Activated CD4-positive, alpha-beta T cell treated with anti-CD3 and anti-CD28 coated beads, Interleukin-2, amount 10 ng/mL, durations not matched to agents 24 days and 14 days (primary cell): ENCODE data around the gene SAGE1. TPM values are rescaled to one million over a fixed set of nuclear protein-coding genes. Genes with fewer than 3 reads are reported as not detected.
"Not testable (repeated sequence)": the region's sequence is repeated elsewhere in the genome, so short reads cannot be mapped to it uniquely, and the experiment has no call there.

Experiments
- DNase-seq: peaks from one replicate; pipeline ENCODE4 v3.0.0; 2022
- H3K27ac Mint-ChIP-seq: one replicate; pipeline ENCODE4 v1.8.0; 2022; ENCODE audit warnings: mild to moderate bottlenecking, mixed read lengths
- H3K27me3 Mint-ChIP-seq: one replicate; pipeline ENCODE4 v1.8.0; 2022; ENCODE audit warnings: mixed read lengths
- H3K36me3 Mint-ChIP-seq: one replicate; pipeline ENCODE4 v1.8.0; 2022; ENCODE audit warnings: low read depth, mild to moderate bottlenecking, mixed read lengths
- H3K4me1 Mint-ChIP-seq: one replicate; pipeline ENCODE4 v1.8.0; 2021; ENCODE audit warnings: mixed read lengths
- H3K4me3 Mint-ChIP-seq: one replicate; pipeline ENCODE4 v1.8.0; 2022; ENCODE audit warnings: mild to moderate bottlenecking, moderate library complexity, mixed read lengths
- H3K9me3 Mint-ChIP-seq: one replicate; pipeline ENCODE4 v1.8.0; 2021; ENCODE audit warnings: mixed read lengths
- intact Hi-C: fragments of 100-400 bp; cut with micrococcal nuclease; formaldehyde crosslinking; loops from one replicate; pipeline ENCODE4 v1.15.1; 2023
- total RNA-seq: library from RNA; stranded (reverse); gene quantifications from 2 replicates; pipeline ENCODE4 v1.2.3, GENCODE V29; 2022

The SAGE1 gene, protein sequence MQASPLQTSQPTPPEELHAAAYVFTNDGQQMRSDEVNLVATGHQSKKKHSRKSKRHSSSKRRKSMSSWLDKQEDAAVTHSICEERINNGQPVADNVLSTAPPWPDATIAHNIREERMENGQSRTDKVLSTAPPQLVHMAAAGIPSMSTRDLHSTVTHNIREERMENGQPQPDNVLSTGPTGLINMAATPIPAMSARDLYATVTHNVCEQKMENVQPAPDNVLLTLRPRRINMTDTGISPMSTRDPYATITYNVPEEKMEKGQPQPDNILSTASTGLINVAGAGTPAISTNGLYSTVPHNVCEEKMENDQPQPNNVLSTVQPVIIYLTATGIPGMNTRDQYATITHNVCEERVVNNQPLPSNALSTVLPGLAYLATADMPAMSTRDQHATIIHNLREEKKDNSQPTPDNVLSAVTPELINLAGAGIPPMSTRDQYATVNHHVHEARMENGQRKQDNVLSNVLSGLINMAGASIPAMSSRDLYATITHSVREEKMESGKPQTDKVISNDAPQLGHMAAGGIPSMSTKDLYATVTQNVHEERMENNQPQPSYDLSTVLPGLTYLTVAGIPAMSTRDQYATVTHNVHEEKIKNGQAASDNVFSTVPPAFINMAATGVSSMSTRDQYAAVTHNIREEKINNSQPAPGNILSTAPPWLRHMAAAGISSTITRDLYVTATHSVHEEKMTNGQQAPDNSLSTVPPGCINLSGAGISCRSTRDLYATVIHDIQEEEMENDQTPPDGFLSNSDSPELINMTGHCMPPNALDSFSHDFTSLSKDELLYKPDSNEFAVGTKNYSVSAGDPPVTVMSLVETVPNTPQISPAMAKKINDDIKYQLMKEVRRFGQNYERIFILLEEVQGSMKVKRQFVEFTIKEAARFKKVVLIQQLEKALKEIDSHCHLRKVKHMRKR
- not detected in 2 replicates for total RNA-seq

DNA sequence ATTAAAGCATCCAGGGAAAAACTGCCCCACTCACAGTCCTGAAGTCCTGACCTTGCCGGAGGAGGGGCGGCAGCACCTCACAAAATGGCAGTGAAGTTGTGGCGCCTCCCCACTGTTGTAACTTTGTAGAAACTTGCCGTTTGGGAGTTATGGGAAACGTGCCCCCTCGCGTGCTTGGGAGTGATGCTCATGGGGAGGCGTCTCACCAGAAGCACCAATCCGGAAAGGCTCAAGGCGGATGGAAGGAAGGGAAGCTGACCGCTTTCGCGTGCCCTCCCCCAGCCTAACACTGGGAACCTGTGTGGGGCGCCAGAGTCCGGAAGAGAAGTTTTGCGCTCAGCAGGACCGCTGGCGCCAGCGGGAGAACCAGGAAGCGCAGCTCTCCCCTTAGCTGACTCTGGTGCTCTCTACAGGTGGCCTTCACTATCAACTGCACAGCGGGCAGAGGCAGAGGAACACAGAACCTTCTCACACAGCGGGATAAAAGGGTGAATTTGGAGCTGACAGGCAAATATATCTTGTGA, at the start of gene SAGE1, which contains the start of gene CT45A10:
TSS of gene SAGE1 (plus strand) at position 423 of the 524 bp plus-strand sequence. CDS start 2,527 bp downstream, outside the sequence.
TSS of gene CT45A10 (minus strand) at position 151 of the 524 bp plus-strand sequence. CDS start 8,100 bp downstream, outside the sequence.
- H3K9me3 Mint-ChIP-seq = no peaks in the 10 kb centered on the region
- peak; percentile 14 for DNase-seq
- no peaks in the 10 kb centered on the region for H3K36me3 Mint-ChIP-seq
- no peaks in the 10 kb centered on the region for H3K4me1 Mint-ChIP-seq
- intact Hi-C loops = no loop called here
- H3K27ac Mint-ChIP-seq = no peak within 1 kb of the TSS
- no peak within 1 kb of the TSS for H3K4me3 Mint-ChIP-seq
- H3K27me3 Mint-ChIP-seq = no peaks in the 10 kb centered on the region

DNA sequence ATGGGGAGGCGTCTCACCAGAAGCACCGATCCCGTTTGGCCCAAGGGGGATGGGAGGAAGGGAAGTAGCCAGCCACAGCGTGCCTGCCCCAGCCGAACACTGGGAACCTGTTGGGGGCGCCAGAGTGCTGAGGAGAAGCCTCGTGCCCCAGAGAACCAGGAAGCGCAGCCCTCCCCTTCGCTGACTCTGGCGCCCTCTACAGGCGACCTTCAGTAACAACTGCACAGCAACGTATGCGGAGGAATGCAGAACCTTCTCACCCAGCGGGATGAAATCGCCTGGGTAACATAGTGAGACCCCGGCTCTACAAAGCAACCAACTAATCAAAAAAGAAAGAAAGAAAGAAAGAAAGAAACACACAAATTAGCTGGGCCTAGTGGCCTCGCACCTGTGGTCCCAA, 39.1 kb upstream of the SAGE1 start, which contains the start of gene CT45A8:
TSS of gene CT45A8 (minus strand) at position 101 of the 400 bp plus-strand sequence. CDS start 3,755 bp downstream, outside the sequence.
- H3K36me3 Mint-ChIP-seq, DNase-seq, H3K4me1 Mint-ChIP-seq, intact Hi-C loops, H3K4me3 Mint-ChIP-seq, H3K27me3 Mint-ChIP-seq, H3K9me3 Mint-ChIP-seq, H3K27ac Mint-ChIP-seq: not testable (repeated sequence)

DNA sequence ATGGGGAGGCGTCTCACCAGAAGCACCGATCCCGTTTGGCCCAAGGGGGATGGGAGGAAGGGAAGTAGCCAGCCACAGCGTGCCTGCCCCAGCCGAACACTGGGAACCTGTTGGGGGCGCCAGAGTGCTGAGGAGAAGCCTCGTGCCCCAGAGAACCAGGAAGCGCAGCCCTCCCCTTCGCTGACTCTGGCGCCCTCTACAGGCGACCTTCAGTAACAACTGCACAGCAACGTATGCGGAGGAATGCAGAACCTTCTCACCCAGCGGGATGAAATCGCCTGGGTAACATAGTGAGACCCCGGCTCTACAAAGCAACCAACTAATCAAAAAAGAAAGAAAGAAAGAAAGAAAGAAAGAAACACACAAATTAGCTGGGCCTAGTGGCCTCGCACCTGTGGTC, 21.8 kb upstream of the SAGE1 start, which contains the start of gene CT45A9:
TSS of gene CT45A9 (minus strand) at position 101 of the 400 bp plus-strand sequence. CDS start 3,751 bp downstream, outside the sequence.
- H3K36me3 Mint-ChIP-seq, H3K9me3 Mint-ChIP-seq, H3K27me3 Mint-ChIP-seq, H3K27ac Mint-ChIP-seq, DNase-seq, intact Hi-C loops, H3K4me3 Mint-ChIP-seq, H3K4me1 Mint-ChIP-seq: not testable (repeated sequence)

DNA sequence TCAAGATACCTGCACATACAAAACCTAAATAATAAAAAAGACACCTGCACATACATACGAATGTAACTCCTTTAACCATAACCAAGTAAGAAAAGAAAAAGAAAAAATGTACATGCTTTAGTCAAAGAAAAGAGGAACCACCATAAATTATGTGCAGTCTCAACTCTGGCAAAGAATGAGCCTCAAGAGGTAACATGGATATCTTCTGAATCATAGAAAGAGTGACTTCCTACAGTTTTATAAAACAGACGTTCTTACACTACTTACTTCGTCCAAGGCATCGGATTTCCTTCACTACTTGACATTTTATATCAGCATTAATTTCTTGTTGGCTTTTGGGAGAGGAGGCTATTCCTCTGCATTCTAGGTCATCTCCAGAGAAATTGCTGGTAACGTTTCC, 10.8 kb upstream of the SAGE1 start:
- intact Hi-C loops, H3K9me3 Mint-ChIP-seq, DNase-seq, H3K27me3 Mint-ChIP-seq, H3K4me1 Mint-ChIP-seq, H3K36me3 Mint-ChIP-seq, H3K4me3 Mint-ChIP-seq, H3K27ac Mint-ChIP-seq: not testable (repeated sequence)

DNA sequence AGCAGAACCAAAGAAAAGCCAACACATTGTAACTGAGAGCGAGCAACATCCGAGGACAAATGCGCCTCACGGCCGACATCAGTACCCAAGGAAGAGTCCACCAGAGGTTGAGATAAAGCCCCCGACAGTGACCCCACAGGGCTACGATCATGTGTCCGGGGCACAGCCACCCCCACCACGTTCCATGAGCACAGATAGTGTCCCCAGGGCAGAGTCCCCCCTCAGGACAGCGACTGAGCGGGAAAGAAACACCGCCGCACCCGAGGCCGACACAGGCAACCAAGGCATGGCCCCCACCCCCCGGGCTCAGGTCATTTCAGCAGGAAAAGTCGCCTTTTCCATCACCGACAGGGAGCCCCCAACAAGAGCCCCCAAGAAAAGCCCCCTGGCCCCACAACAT, 5.3 kb upstream of the SAGE1 start:
- H3K4me3 Mint-ChIP-seq, DNase-seq, H3K9me3 Mint-ChIP-seq, H3K27me3 Mint-ChIP-seq, H3K27ac Mint-ChIP-seq, intact Hi-C loops, H3K36me3 Mint-ChIP-seq, H3K4me1 Mint-ChIP-seq: not testable (repeated sequence)

DNA sequence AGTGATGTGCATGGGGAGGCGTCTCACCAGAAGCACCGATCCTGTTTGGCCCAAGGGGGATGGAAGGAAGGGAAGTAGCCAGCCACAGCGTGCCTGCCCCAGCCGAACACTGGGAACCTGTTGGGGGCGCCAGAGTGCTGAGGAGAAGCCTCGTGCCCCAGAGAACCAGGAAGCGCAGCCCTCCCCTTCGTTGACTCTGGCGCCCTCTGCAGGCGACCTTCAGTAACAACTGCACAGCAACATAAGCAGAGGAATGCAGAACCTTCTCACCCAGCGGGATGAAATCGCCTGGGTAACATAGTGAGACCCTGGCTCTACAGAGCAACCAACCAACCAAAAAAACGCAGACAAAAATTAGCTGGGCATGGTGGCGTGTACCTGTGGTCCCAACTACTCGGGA, 4.5 kb upstream of the SAGE1 start:
- H3K27ac Mint-ChIP-seq, H3K9me3 Mint-ChIP-seq, H3K36me3 Mint-ChIP-seq, H3K4me3 Mint-ChIP-seq, H3K4me1 Mint-ChIP-seq, H3K27me3 Mint-ChIP-seq, intact Hi-C loops: not testable (repeated sequence)
- peak; percentile 74 for DNase-seq

DNA sequence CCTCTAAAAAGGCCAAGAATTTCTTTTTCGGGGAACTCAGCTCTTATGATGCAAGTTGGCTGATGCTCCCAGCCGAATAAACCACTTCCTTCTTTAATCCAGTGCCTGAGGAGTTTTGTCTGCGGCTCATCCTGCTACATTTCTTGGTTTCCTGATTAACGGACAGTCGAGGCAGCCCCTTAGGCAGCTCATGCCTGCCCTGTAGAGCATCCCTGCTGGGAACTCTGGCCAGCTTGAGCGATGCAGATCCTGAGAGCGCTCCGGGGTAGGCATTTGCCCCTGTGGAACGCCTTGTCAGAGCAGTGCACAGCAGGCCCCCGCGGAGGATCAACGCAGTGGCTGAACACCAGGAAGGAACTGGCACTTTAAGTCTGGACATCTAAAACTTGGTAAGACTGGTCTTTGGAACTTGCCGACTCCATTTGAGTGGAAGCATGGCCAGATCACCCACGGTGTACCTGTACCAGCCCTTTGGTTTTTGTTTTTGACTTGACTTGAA, 3.4 kb upstream of the SAGE1 start:
- Mint-ChIP-seq H3K27me3 (no peaks in the 10 kb centered on the region), H3K9me3 (no peaks in the 10 kb centered on the region), H3K4me3 (no peak overlapping the region), H3K27ac (no peak overlapping the region), H3K36me3 (no peaks in the 10 kb centered on the region), H3K4me1 (no peaks in the 10 kb centered on the region)
- intact Hi-C loops = no loop called here
- peak; percentile 24 for DNase-seq

DNA sequence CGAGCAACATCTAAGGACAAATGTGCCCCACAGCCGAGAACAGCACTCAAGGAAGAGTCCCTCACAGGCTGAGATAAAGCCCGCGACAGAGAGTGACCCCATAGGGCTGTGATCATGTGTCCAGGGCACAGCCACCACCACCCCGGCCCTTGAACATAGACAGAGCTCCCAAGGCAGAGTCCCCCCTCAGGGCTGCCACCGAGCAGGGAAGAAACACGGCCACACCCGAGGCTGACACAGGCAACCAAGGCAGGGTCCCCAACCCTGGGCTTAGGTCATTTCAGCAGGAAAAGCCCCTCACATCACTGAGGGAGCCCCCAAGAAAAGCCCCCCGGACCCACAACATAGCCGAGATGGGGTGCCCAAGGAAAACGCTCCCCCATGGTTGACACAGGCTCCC, 735 bp upstream of the SAGE1 start:
- Mint-ChIP-seq H3K4me3 (no peak overlapping the region), H3K27me3 (no peaks in the 10 kb centered on the region), H3K4me1 (no peaks in the 10 kb centered on the region), H3K36me3 (no peaks in the 10 kb centered on the region), H3K9me3 (no peaks in the 10 kb centered on the region), H3K27ac (no peak overlapping the region)
- no peak for DNase-seq
- intact Hi-C loops = no loop called here

DNA sequence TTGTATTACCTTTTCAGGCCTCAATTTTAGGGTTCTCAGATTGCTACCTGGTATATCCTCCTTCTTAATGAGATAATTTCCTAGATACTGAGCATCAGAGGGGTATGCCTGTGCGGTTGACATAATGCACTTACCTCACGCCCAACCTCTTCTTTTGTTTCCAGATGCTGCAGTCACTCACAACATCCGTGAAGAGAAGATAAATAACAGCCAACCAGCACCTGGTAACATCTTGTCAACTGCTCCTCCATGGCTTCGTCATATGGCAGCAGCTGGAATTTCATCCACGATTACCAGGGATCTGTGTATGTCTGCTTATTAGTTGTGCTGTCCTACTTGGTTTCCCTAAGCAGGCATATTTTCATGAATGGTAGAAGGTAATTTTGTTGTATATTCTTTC, 16.7 kb downstream of the SAGE1 start:
- intact Hi-C loops = no loop called here
- no peak overlapping the region for H3K27ac Mint-ChIP-seq
- no peak overlapping the region for H3K4me3 Mint-ChIP-seq

DNA sequence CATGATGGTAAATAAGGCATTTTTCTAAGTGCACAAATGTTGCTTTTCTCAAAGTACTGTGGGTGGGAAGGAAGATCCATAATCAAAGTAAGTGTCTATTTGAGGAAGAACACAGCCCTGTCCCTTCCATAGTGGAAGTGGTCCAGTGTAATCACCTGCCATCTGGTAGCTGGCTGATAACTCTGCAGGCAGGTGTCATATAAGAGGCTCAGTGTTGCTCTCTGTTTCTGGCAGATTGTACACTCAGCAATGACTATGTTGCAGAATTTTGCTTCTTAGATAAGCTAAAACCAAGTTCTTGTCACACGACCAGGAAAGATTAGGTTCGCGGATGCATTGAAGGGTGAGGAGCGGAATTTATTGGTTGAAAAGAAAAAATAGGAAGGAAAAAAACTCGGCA, 20.9 kb downstream of the SAGE1 start:
- Mint-ChIP-seq H3K4me3 (no peak overlapping the region), H3K36me3 (no peaks in the 10 kb centered on the region), H3K4me1 (no peaks in the 10 kb centered on the region), H3K9me3 (no peaks in the 10 kb centered on the region), H3K27ac (no peak overlapping the region), H3K27me3 (peaks cover 2% of the 10 kb centered on the region)
- DNase-seq = no peak
- intact Hi-C loops = no loop called here

More for the DNA sequence above, 16.7 kb downstream of the SAGE1 start:
- no peak for DNase-seq
- no peaks in the 10 kb centered on the region for H3K4me1 Mint-ChIP-seq
- H3K9me3 Mint-ChIP-seq = no peaks in the 10 kb centered on the region
- no peaks in the 10 kb centered on the region for H3K36me3 Mint-ChIP-seq
- H3K27me3 Mint-ChIP-seq = peaks cover 2% of the 10 kb centered on the region

DNA sequence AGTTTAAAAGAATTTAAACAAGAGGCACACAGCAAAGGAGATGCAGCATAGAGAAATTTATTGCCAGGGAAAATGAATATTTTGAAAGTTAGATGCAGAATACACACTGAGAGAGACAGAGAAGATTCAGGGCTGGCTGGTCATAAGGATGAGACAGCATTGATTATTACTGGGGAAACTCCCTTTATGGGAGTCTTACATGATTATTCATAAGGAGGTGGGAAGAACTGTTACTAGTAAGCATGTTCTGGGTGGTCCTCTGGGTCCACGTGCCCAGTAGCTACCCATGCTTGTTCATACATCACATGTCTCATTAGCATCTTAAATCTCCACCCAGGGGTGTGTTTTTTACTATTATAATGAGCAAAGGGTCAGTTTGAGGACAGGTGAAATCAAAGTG, 27.0 kb downstream of the SAGE1 start:
- H3K27ac Mint-ChIP-seq, H3K27me3 Mint-ChIP-seq, H3K4me1 Mint-ChIP-seq, H3K36me3 Mint-ChIP-seq, DNase-seq, H3K4me3 Mint-ChIP-seq, H3K9me3 Mint-ChIP-seq, intact Hi-C loops: not testable (repeated sequence)

DNA sequence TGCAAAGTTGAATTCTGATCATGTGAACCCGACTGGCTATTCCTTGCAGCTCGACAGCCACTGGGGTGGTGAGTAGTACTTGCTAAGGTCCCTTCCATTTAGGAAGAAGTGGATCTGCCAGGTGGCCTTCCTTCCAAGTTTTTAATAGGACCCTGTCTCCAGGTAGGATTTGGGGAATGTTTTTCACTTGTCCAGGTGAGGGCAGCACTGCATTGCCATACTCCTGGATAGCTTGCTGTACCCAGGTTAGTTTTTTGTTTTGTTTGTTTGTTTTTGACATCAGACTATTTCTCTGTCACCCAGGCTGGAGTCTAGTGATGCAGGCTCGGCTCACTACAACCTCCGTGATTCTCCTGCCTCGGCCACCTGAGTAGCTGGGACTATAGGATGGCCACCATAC, 29.8 kb downstream of the SAGE1 start:
- no peaks in the 10 kb centered on the region for H3K27me3 Mint-ChIP-seq
- no peak overlapping the region for H3K4me3 Mint-ChIP-seq
- intact Hi-C loops = no loop called here
- H3K4me1 Mint-ChIP-seq = no peaks in the 10 kb centered on the region
- DNase-seq = no peak
- no peaks in the 10 kb centered on the region for H3K9me3 Mint-ChIP-seq
- no peak overlapping the region for H3K27ac Mint-ChIP-seq
- no peaks in the 10 kb centered on the region for H3K36me3 Mint-ChIP-seq

DNA sequence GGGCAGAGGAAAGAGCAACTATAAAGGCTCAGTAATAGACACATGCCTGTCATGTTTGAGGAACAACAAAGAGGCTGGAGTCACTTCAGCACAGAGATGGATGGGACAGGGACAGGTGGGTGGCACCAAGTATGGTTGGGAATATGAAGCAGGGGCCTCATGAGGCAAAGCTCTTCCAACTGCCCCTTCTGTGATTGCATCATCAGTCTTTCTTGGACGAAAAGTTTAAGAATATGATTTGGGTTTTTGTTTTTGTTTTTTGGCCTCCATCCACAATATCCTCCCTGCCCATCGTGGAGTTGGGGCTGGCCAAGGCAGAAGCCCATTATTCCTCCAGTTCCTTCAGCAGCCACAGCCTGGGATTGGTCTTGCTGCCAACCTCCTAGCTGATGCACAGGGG, 34.4 kb downstream of the SAGE1 start:
- no peak overlapping the region for H3K27ac Mint-ChIP-seq
- no peaks in the 10 kb centered on the region for H3K27me3 Mint-ChIP-seq
- no peaks in the 10 kb centered on the region for H3K9me3 Mint-ChIP-seq
- no peaks in the 10 kb centered on the region for H3K4me1 Mint-ChIP-seq
- intact Hi-C loops = no loop called here
- no peak for DNase-seq
- no peak overlapping the region for H3K4me3 Mint-ChIP-seq
- H3K36me3 Mint-ChIP-seq = no peaks in the 10 kb centered on the region
